ENCODE measurements around the gene RPS6KA5.

DNA sequence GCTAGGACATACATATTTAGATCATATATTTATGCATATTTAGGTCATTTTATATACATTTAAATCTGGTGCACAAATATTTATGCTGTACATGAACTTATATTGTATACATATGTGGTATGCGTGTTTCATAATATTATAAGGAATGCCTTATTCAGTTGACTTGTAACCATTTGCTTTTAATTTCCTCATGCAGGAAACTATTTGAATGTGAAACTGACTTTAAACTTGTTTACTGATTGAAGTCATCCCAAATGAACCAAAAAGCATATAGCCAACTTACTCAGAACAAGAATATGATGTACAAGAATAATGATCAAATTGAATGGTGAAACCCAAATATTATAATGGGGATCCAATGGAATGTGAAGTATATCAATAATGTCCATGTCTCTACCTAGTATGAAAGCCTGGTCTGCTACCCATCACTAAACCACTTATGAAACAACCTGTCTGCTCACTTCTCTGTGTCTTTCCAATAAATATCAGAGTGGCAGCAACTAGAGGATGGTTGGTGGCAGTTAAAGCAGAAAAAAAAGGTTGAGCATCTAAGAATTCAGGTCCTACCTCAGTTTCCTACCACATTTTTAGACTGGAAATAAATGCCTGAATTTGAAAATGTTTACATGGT lies 38.3 kb downstream of the RPS6KA5 start:
- TF ChIP-seq, protein P1, sequence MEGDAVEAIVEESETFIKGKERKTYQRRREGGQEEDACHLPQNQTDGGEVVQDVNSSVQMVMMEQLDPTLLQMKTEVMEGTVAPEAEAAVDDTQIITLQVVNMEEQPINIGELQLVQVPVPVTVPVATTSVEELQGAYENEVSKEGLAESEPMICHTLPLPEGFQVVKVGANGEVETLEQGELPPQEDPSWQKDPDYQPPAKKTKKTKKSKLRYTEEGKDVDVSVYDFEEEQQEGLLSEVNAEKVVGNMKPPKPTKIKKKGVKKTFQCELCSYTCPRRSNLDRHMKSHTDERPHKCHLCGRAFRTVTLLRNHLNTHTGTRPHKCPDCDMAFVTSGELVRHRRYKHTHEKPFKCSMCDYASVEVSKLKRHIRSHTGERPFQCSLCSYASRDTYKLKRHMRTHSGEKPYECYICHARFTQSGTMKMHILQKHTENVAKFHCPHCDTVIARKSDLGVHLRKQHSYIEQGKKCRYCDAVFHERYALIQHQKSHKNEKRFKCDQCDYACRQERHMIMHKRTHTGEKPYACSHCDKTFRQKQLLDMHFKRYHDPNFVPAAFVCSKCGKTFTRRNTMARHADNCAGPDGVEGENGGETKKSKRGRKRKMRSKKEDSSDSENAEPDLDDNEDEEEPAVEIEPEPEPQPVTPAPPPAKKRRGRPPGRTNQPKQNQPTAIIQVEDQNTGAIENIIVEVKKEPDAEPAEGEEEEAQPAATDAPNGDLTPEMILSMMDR (IDR thresholded peaks at IDR 0.05; ENCODE audit: low read depth, low read length, poor library complexity, severe bottlenecking): no peak
- no peak for TF ChIP-seq EZH2phosphoT487 (IDR thresholded peaks at IDR 0.05; ENCODE audit: borderline replicate concordance, low read length)

All from DOHH2 (cell line).